Vagina (tissue), 2 donors: Measurements from ENCODE around the gene ATP5MC3. TPM values are rescaled to one million over a fixed set of nuclear protein-coding genes. Genes with fewer than 3 reads are reported as not detected.
"Not testable (repeated sequence)": the region's sequence is repeated elsewhere in the genome, so short reads cannot be mapped to it uniquely, and the experiment has no call there.

Experiments used
- DNase-seq, 2 donors: peaks; one replicate each; pipeline ENCODE4 v3.0.0-alpha.2; 2017; ENCODE audit errors: extremely low spot score in 2 of 2
- H3K27ac ChIP-seq: fragments of 200-600 bp; sonication (generic); one replicate; pipeline ENCODE4 v1.5.1; 2019
- H3K27me3 ChIP-seq: fragments of 200-600 bp; sonication (generic); one replicate; pipeline ENCODE4 v1.5.1; 2019
- H3K36me3 ChIP-seq, 2 donors: fragments of 200-600 bp; sonication (generic); one replicate each; pipeline ENCODE4 v1.5.1; 2017 to 2019
- H3K4me1 ChIP-seq: fragments of 200-600 bp; sonication (generic); one replicate; pipeline ENCODE4 v1.5.1; 2019
- H3K4me3 ChIP-seq, 2 donors: fragments of 200-600 bp; sonication (generic); 1 replicate in 1 of 2; 2 replicates in 1 of 2; pipeline ENCODE4 v1.5.1; 2016 to 2019
- H3K9me3 ChIP-seq: fragments of 200-600 bp; sonication (generic); one replicate; pipeline ENCODE4 v1.5.1; 2019
- POLR2A ChIP-seq, 2 donors: fragments of 450-650 bp; IDR thresholded peaks; one replicate each; pipeline ENCODE4 v1.6.1; 2017; ENCODE audit warnings: antibody characterized with exemption in 2 of 2, mild to moderate bottlenecking in 2 of 2, moderate library complexity in 2 of 2
- POLR2AphosphoS5 ChIP-seq, 2 donors: sonication (generic); formaldehyde crosslinking; IDR thresholded peaks; one replicate each; pipeline ENCODE4 v1.9.0; 2017; ENCODE audit warnings: antibody characterized with exemption in 2 of 2, mild to moderate bottlenecking in 2 of 2, low read depth in 1 of 2; ENCODE audit not compliant: insufficient read depth in 1 of 2
- intact Hi-C: fragments of 100-400 bp; cut with DNase I; formaldehyde crosslinking; loops from one replicate; pipeline ENCODE4 v1.15.1; 2023
- total RNA-seq: library from RNA; depleted of rRNA; stranded (reverse); fragments of >200 nt; gene quantifications from one replicate; pipeline ENCODE4 v1.2.3, GENCODE V29; 2016
- TF ChIP-seq, protein P1 (sequence below), 3 experiments: fragments of 450-650 bp in 2 of 3; fragments of 200-600 bp in 1 of 3; sonication (generic) in 1 of 3; IDR thresholded peaks; one replicate each; pipeline ENCODE4 v1.5.1; 2017 to 2019; ENCODE audit warnings: antibody characterized with exemption in 3 of 3, mild to moderate bottlenecking in 2 of 3, moderate library complexity in 2 of 3

ATP5MC3 gene
- total RNA-seq, result 106 TPM

DNA sequence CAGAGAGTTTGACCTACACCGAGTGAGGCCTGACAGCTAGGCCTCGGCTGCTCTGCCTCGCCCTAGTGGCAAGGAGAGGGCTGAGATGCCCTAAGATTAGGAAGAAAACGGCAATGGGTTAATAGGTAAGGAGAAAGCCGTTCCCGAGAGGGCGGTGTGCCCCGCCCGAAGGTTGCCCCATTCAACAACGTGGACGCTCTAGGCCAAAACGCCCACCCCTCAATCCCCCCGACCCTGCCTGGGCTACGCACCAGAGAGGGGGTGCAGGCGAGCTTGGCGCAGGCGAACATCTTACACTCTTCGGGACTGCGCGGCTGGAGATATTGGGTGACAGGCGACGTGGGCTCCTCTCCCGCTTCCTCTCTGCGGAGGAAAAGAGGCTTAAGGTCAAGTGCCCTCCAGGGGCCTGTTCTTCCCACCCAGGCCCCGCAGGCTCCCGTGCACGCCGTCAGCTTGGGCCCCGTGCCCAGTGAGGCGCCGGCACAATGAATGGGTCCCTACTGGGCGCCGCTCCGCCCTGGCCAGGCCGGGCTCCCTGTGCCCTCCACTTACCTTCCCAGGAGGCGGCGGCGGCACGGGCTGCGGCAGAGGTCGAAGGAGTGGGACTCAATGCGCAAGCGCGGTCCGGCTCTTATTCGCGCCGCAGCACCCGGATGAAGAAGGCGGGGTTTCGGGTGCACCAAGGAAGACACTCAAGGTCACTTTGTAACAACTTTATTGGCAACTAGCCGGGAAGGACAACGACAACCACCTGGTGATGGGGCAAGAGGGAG, at the start of gene ATP5MC3:
ATP5MC3 (minus strand) TSS at position 607 of the 773 bp plus-strand sequence; CDS start at position 290, 317 bp downstream.
- H3K4me1 ChIP-seq, result peaks cover 30% of the 10 kb centered on the region
- intact Hi-C loops, result no loop called here
- no peaks in the 10 kb centered on the region for H3K9me3 ChIP-seq
- TF ChIP-seq, protein P1, sequence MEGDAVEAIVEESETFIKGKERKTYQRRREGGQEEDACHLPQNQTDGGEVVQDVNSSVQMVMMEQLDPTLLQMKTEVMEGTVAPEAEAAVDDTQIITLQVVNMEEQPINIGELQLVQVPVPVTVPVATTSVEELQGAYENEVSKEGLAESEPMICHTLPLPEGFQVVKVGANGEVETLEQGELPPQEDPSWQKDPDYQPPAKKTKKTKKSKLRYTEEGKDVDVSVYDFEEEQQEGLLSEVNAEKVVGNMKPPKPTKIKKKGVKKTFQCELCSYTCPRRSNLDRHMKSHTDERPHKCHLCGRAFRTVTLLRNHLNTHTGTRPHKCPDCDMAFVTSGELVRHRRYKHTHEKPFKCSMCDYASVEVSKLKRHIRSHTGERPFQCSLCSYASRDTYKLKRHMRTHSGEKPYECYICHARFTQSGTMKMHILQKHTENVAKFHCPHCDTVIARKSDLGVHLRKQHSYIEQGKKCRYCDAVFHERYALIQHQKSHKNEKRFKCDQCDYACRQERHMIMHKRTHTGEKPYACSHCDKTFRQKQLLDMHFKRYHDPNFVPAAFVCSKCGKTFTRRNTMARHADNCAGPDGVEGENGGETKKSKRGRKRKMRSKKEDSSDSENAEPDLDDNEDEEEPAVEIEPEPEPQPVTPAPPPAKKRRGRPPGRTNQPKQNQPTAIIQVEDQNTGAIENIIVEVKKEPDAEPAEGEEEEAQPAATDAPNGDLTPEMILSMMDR (IDR thresholded peaks at IDR 0.05), result peak in 1 of 3 experiments; percentile 11
- TF ChIP-seq POLR2A (IDR thresholded peaks at IDR 0.05) (peak in 1 of 2 donors; percentile 61), POLR2AphosphoS5 (IDR thresholded peaks at IDR 0.05; ENCODE audit: insufficient read depth in 1 of 2, low read depth in 1 of 2) (peak; percentile 92 to 93)
- H3K27ac ChIP-seq, result peak within 1 kb of the TSS; percentile 97
- H3K36me3 ChIP-seq, result peaks cover 0 to 33% of the 10 kb centered on the region in 2 donors
- DNase-seq, result peak in 1 of 2 donors; percentile 89
- peak within 1 kb of the TSS; percentile 92 to 93 for H3K4me3 ChIP-seq
- H3K27me3 ChIP-seq, result no peaks in the 10 kb centered on the region

DNA sequence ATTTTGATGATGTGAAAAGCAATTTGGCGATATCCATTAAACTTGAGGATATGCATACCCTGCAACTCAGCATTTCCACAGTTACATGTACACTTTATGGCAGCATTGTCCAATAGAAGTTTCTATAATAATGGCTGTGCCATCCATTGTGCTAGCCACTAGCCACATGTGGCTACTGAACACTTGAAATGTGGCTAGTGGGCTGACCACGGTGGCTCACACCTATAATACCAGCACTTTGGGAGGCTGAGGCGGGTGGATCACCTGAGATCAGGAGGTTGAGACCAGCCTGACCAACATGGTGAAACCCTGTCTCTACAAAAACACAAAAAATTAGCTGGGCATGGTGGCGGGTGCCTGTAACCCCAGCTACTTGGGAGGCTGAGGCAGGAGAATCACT, 47.1 kb upstream of the ATP5MC3 start:
- H3K4me3 ChIP-seq, DNase-seq, H3K4me1 ChIP-seq, H3K27ac ChIP-seq, intact Hi-C loops, H3K36me3 ChIP-seq, H3K27me3 ChIP-seq, H3K9me3 ChIP-seq: not testable (repeated sequence)

DNA sequence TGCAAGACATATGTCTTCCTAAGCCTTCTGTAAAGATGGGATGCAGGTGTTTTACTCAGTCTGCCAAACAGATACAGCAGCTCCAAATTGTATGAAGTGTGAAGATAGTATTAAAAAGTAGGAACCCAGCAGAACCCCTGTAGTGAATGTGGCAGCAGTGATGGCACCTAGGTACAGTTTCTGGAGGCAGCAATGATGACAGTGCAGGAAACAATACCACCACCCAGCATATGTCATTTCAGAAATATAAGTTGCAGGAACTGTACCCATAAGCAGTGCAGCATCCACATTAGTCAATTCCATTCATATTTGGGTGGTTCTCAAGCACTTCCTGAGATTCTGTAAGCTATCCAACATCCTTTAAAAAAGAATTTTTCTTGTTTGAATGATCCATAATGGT, 46.7 kb upstream of the ATP5MC3 start:
- TF ChIP-seq, protein P1 (IDR thresholded peaks at IDR 0.05), result no peak
- TF ChIP-seq POLR2A (IDR thresholded peaks at IDR 0.05) (no peak), POLR2AphosphoS5 (IDR thresholded peaks at IDR 0.05; ENCODE audit: insufficient read depth in 1 of 2, low read depth in 1 of 2) (no peak)
- Histone ChIP-seq H3K36me3 (no peaks in the 10 kb centered on the region), H3K9me3 (no peaks in the 10 kb centered on the region), H3K4me1 (no peaks in the 10 kb centered on the region), H3K27me3 (no peaks in the 10 kb centered on the region), H3K27ac (no peak overlapping the region), H3K4me3 (no peak overlapping the region)
- no peak for DNase-seq
- intact Hi-C loops, result no loop called here

DNA sequence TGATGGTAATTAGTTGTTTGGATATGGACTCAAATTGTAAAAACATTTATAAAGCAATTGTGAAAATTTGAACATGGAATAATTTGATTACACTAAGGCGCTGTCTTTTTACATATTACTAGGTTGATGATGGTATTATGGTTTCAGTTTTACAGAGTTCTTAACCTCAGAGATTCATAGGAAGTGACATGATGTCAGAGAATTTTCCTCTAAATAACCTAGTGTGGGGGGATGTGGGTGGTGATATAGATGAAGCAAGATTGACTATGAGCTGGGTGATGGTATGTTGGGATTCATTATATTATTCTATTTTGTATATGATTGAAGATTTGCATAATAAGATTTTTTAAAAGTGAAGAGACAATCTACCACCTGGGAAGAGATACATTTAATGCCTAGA, 45.9 kb upstream of the ATP5MC3 start:
- intact Hi-C loops, result no loop called here

DNA sequence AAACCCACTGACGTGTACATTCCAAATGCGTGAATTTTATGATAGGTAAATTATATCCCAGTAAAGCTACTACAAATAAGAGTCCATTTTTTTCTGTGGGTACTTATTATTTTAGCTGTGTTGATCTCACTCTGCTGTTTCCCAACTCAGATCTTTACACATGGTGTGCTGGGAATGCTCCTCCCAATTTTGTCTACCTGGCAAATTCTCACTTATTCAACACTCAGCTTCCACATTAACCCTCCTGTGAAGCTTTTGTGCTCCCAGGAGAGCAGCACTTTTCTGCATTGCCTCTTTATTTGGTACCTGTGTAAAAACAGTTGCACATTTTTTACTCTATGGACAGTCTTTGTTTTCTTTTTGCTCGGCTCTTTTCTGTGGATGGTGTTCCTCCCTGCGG, 38.6 kb upstream of the ATP5MC3 start:
- Histone ChIP-seq H3K9me3 (no peaks in the 10 kb centered on the region), H3K36me3 (no peaks in the 10 kb centered on the region), H3K27ac (no peak overlapping the region), H3K4me3 (no peak overlapping the region), H3K27me3 (no peaks in the 10 kb centered on the region), H3K4me1 (no peaks in the 10 kb centered on the region)
- DNase-seq, result no peak
- TF ChIP-seq, protein P1 (IDR thresholded peaks at IDR 0.05), result no peak
- TF ChIP-seq POLR2AphosphoS5 (IDR thresholded peaks at IDR 0.05; ENCODE audit: insufficient read depth in 1 of 2, low read depth in 1 of 2) (no peak), POLR2A (IDR thresholded peaks at IDR 0.05) (no peak)
- intact Hi-C loops, result no loop called here

More for the DNA sequence above, 45.9 kb upstream of the ATP5MC3 start:
- Histone ChIP-seq H3K4me3 (no peak overlapping the region), H3K27me3 (no peaks in the 10 kb centered on the region), H3K27ac (no peak overlapping the region), H3K9me3 (no peaks in the 10 kb centered on the region), H3K4me1 (no peaks in the 10 kb centered on the region), H3K36me3 (no peaks in the 10 kb centered on the region)
- TF ChIP-seq POLR2A (IDR thresholded peaks at IDR 0.05), result no peak
- TF ChIP-seq, protein P1 (IDR thresholded peaks at IDR 0.05), result no peak
- DNase-seq, result no peak
